HepG2 (cell line): ENCODE results near the gene COPS7B. TPM values are rescaled to one million over a fixed set of nuclear protein-coding genes. Genes with fewer than 3 reads are reported as not detected.

ENCODE experiments used
- DNMT1 ChIP-seq: sonication (generic); formaldehyde crosslinking; IDR thresholded peaks from 2 replicates; pipeline ENCODE4 v1.5.1; 2020; ENCODE audit warnings: mild to moderate bottlenecking, missing genetic modification reagents
- FOSL2 ChIP-seq: sonication (generic); formaldehyde crosslinking; IDR thresholded peaks from 2 replicates; pipeline ENCODE4 v1.4.0; 2020; ENCODE audit warnings: missing genetic modification reagents
- FOXO4 ChIP-seq: sonication (generic); formaldehyde crosslinking; conservative IDR thresholded peaks from 2 replicates; pipeline ENCODE4 v1.8.1; 2023; ENCODE audit warnings: missing genetic modification reagents
- FUBP1 ChIP-seq: sonication (generic); formaldehyde crosslinking; IDR thresholded peaks from 2 replicates; pipeline ENCODE4 v1.5.1; 2020; ENCODE audit warnings: missing genetic modification reagents, mild to moderate bottlenecking, borderline replicate concordance
- HDAC2 ChIP-seq: sonication (generic); formaldehyde crosslinking; IDR thresholded peaks from 2 replicates; pipeline ENCODE4 v1.4.0; 2020; ENCODE audit warnings: missing genetic modification reagents
- HHEX ChIP-seq: IDR thresholded peaks from 2 replicates; pipeline ENCODE4 v1.6.1; 2016; ENCODE audit warnings: control low read depth
- KDM5B ChIP-seq: sonication (generic); formaldehyde crosslinking; IDR thresholded peaks from 2 replicates; pipeline ENCODE4 v1.4.0; 2020; ENCODE audit warnings: missing genetic modification reagents, mild to moderate bottlenecking, borderline replicate concordance
- MED1 ChIP-seq: sonication (generic); formaldehyde crosslinking; IDR thresholded peaks from 2 replicates; pipeline ENCODE4 v1.4.0; 2020; ENCODE audit warnings: missing genetic modification reagents
- PCBP2 ChIP-seq: fragments of 200-400 bp; formaldehyde crosslinking; optimal IDR thresholded peaks from 2 replicates; pipeline ENCODE3; 2018; ENCODE audit warnings: low read length, low read depth; ENCODE audit not compliant: poor library complexity, severe bottlenecking
- SRF ChIP-seq: IDR thresholded peaks from 2 replicates; pipeline ENCODE4 v1.6.1; 2011; ENCODE audit warnings: mild to moderate bottlenecking, low read depth, low read length, moderate library complexity
- UBTF ChIP-seq: sonication (generic); formaldehyde crosslinking; IDR thresholded peaks from 2 replicates; pipeline ENCODE4 v1.4.0; 2020; ENCODE audit warnings: mild to moderate bottlenecking, missing genetic modification reagents
- ZBTB20 ChIP-seq: sonication (generic); formaldehyde crosslinking; IDR thresholded peaks from 2 replicates; pipeline ENCODE4 v1.8.1; 2023; ENCODE audit warnings: missing genetic modification reagents, low read depth, mild to moderate bottlenecking, borderline replicate concordance
- ZBTB46 ChIP-seq: sonication (generic); formaldehyde crosslinking; IDR thresholded peaks from 2 replicates; pipeline ENCODE4 v1.4.0; 2020; ENCODE audit warnings: mild to moderate bottlenecking, missing genetic modification reagents, borderline replicate concordance
- ZFP36L1 ChIP-seq: sonication (generic); formaldehyde crosslinking; IDR thresholded peaks from 2 replicates; pipeline ENCODE4 v1.8.0; 2022; ENCODE audit warnings: mild to moderate bottlenecking, missing genetic modification reagents, moderate library complexity
- ZKSCAN5 ChIP-seq: sonication (generic); formaldehyde crosslinking; IDR thresholded peaks from 2 replicates; pipeline ENCODE4 v1.5.1; 2020; ENCODE audit warnings: mild to moderate bottlenecking, missing genetic modification reagents
- ZNF12 ChIP-seq: sonication (generic); formaldehyde crosslinking; IDR thresholded peaks from 2 replicates; pipeline ENCODE4 v1.5.0; 2020; ENCODE audit warnings: missing genetic modification reagents
- ZNF274 ChIP-seq: sonication (generic); formaldehyde crosslinking; IDR thresholded peaks from 2 replicates; pipeline ENCODE4 v1.5.1; 2020; ENCODE audit warnings: mild to moderate bottlenecking, missing genetic modification reagents
- ZNF513 ChIP-seq: sonication (generic); formaldehyde crosslinking; conservative IDR thresholded peaks from 2 replicates; pipeline ENCODE4 v1.5.0; 2020; ENCODE audit warnings: missing genetic modification reagents
- ZNF792 ChIP-seq: IDR thresholded peaks from 2 replicates; pipeline ENCODE4 v1.6.1; 2016
- polyA plus RNA-seq, 8 experiments: library from polyadenylated mRNA; depleted of rRNA in 3 of 8; stranded (reverse) in 7 of 8; unstranded in 1 of 8; fragments of >200 nt; fragmentation: Illumina TruSeq in 4 of 8; extraction: Trizol in 4 of 8; gene quantifications; 2 replicates each; pipeline versions ENCODE4 v1.2.1 to v1.2.3, GENCODE V29; 2011 to 2016; ENCODE audit warnings: low read depth in 4 of 8, missing spikeins in 1 of 8, mixed read lengths in 1 of 8; ENCODE audit not compliant: insufficient read depth in 1 of 8
- total RNA-seq, 5 experiments: library from RNA; depleted of rRNA; stranded (reverse); fragments of >200 nt; fragmentation: Illumina TruSeq; extraction: Trizol; gene quantifications; 2 replicates each; pipeline ENCODE4 v1.2.3, GENCODE V29; 2016; ENCODE audit warnings: low read depth in 1 of 5

Gene COPS7B
- total and polyA plus RNA-seq, 2 of the 13 experiments (the other 11 are each of a cell fraction or from before 2014, with no cell fraction given): 30.6 to 62.7 TPM

GRCh38 chr2:231786177-231786916 lies at the start of gene COPS7B (continued):
- TF ChIP-seq ZBTB46 (0 out of 2 replicates have a peak, but pooled peaks have one; percentile 63), DNMT1 (peak; percentile 99), UBTF (CRISPR knock-in tag) (peak; percentile 95), ZKSCAN5 (CRISPR knock-in tag) (peak; percentile 64; the same call in 1 of the 2 replicates), HHEX (0 out of 2 replicates have a peak, but pooled peaks have one; percentile 69), FOXO4 (CRISPR knock-in tag) (no peak), FUBP1 (CRISPR knock-in tag) (no peak), KDM5B (peak; percentile 99), ZNF274 (peak; percentile 86; the same call in 1 of the 2 replicates), ZNF12 (CRISPR knock-in tag) (peak; percentile 92), ZBTB20 (CRISPR knock-in tag) (peak; percentile 91), SRF (peak; percentile 84), FOSL2 (CRISPR knock-in tag) (peak; percentile 70), PCBP2 (no peak), HDAC2 (CRISPR knock-in tag) (peak; percentile 99), ZNF513 (CRISPR knock-in tag) (peak; percentile 91), ZFP36L1 (CRISPR knock-in tag) (peak; percentile 94), ZNF792 (CRISPR knock-in tag) (peak; percentile 97), MED1 (CRISPR knock-in tag) (peak; percentile 90)
